Fibroblast of gingiva (primary cell): Measurements from ENCODE around the gene OR8B3.

Experiments
- DNase-seq: peaks from one replicate; pipeline ENCODE4 v3.0.0-alpha.2; 2011; ENCODE audit warnings: low read depth

The OR8B3 gene

DNA sequence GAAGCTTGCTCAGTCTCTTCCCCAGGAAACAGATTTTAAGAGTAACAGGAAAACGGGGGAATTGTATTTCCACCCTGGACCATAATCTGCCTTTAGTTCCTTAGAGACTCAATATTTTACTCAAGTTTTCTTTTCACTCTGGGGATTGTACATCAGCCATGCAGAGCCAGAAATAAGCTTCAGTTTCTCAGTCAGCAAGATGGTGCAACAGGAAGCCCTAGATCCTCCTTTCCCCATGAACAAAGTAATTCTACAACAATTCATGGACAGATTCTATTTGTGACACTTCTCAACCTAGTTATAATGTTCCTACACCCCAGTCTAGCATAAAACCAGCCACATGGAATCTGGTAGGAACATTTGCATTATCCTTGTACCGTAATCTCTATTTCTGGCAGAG, 39.3 kb downstream of the OR8B3 start:
- no peak for DNase-seq

DNA sequence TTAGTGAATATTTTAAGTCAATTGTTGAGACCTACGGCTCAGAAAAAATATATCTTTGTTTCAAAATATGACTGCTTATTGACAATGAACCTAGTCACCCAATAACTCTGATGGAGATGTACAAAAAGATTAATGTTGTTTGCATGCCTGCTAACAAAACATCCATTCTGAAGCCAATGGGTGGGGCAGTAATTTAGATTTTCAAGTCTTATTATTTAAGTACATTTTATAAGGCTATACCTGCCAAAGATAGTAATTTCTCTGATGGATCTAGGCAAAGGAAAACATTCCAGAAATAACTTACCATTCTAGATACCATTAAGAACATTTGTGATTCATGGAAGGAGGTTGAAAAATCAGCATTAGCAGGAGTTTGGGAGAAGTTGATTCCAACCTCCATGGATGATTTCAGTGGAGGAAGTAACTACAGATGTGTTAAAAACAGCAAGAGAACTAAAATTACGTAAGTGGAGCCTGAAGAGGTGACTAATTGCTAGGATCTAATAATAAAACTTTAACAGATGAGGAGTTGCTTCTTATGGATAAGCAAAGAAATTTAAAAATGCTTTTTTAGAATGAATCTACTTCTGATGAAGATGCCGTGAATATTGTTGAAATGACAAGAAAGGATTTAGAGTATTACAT, 52.4 kb downstream of the OR8B3 start:
- DNase-seq: no peak
